Activated naive CD4-positive, alpha-beta T cell treated with anti-CD3 and anti-CD28 coated beads, Interleukin-2, amount 10 ng/mL, durations not matched to agents 7 days and 5 days (primary cell): ENCODE data around the gene SYS1.

Source experiments
- CTCF ChIA-PET: fragments of 350-600 bp; sonication (Branson Sonifier 250); formaldehyde crosslinking; loops from one replicate; lab custom pipeline; 2021; ENCODE audit warnings: antibody characterized with exemption; lab: Charles Lee
- DNase-seq: peaks from one replicate; pipeline ENCODE4 v3.0.0-alpha.2; 2020
- H3K27ac Mint-ChIP-seq: one replicate; pipeline ENCODE4 v1.8.0; 2021; ENCODE audit warnings: mild to moderate bottlenecking, moderate library complexity, mixed read lengths
- H3K27me3 Mint-ChIP-seq: one replicate; pipeline ENCODE4 v1.8.0; 2021; ENCODE audit warnings: mild to moderate bottlenecking, mixed read lengths
- H3K36me3 Mint-ChIP-seq: one replicate; pipeline ENCODE4 v1.8.0; 2021; ENCODE audit warnings: mixed read lengths
- H3K4me1 Mint-ChIP-seq: one replicate; pipeline ENCODE4 v1.8.0; 2021; ENCODE audit warnings: mixed read lengths
- H3K4me3 Mint-ChIP-seq: one replicate; pipeline ENCODE4 v1.8.0; 2021; ENCODE audit warnings: mild to moderate bottlenecking, moderate library complexity, mixed read lengths
- H3K9me3 Mint-ChIP-seq: one replicate; pipeline ENCODE4 v1.8.0; 2021; ENCODE audit warnings: mixed read lengths

SYS1 gene

GRCh38 chr20:45329497-45330319 is 33.2 kb upstream of the SYS1 start:
- DNase-seq: no peak
- no peak overlapping the region for H3K4me3 Mint-ChIP-seq
- H3K27me3 Mint-ChIP-seq: no peaks in the 10 kb centered on the region
- no peaks in the 10 kb centered on the region for H3K36me3 Mint-ChIP-seq
- CTCF ChIA-PET: interaction anchor here (0.9 to 1.3 kb wide), 2 partner anchors 17 to 120 kb away, joined by 3 read pairs; no protein-coding TSS in a partner anchor
- H3K4me1 Mint-ChIP-seq: peaks cover 2% of the 10 kb centered on the region
- H3K9me3 Mint-ChIP-seq: no peaks in the 10 kb centered on the region
- no peak overlapping the region for H3K27ac Mint-ChIP-seq

- Mint-ChIP-seq H3K27me3 (no peaks in the 10 kb centered on the region), H3K4me3 (no peak overlapping the region), H3K4me1 (peaks cover 2% of the 10 kb centered on the region), H3K9me3 (no peaks in the 10 kb centered on the region), H3K27ac (no peak overlapping the region), H3K36me3 (no peaks in the 10 kb centered on the region)
- CTCF ChIA-PET: no interaction called here
- no peak for DNase-seq
These were observed 32.5 kb upstream of the SYS1 start for GRCh38 chr20:45330476-45330875.

- DNase-seq: no peak
- H3K36me3 Mint-ChIP-seq: no peaks in the 10 kb centered on the region
- H3K9me3 Mint-ChIP-seq: no peaks in the 10 kb centered on the region
- CTCF ChIA-PET: no interaction called here
- H3K27me3 Mint-ChIP-seq: peaks cover 5% of the 10 kb centered on the region
- H3K4me3 Mint-ChIP-seq: no peak overlapping the region
- no peak overlapping the region for H3K27ac Mint-ChIP-seq
- no peaks in the 10 kb centered on the region for H3K4me1 Mint-ChIP-seq
These were observed 26.2 kb upstream of the SYS1 start for GRCh38 chr20:45336530-45337366.

GRCh38 chr20:45337367-45338120 is 25.4 kb upstream of the SYS1 start:
- Mint-ChIP-seq H3K4me1 (no peaks in the 10 kb centered on the region), H3K27me3 (peaks cover 5% of the 10 kb centered on the region), H3K36me3 (no peaks in the 10 kb centered on the region), H3K4me3 (no peak overlapping the region), H3K27ac (no peak overlapping the region), H3K9me3 (no peaks in the 10 kb centered on the region)
- CTCF ChIA-PET: no interaction called here
- no peak for DNase-seq

GRCh38 chr20:45338121-45339030 is 24.6 kb upstream of the SYS1 start:
- Mint-ChIP-seq H3K4me3 (no peak overlapping the region), H3K27ac (no peak overlapping the region), H3K36me3 (no peaks in the 10 kb centered on the region), H3K4me1 (no peaks in the 10 kb centered on the region), H3K9me3 (no peaks in the 10 kb centered on the region), H3K27me3 (peaks cover 5% of the 10 kb centered on the region)
- DNase-seq: no peak
- CTCF ChIA-PET: no interaction called here

GRCh38 chr20:45339084-45339483 is 23.9 kb upstream of the SYS1 start:
- no peak overlapping the region for H3K27ac Mint-ChIP-seq
- H3K9me3 Mint-ChIP-seq: no peaks in the 10 kb centered on the region
- no peaks in the 10 kb centered on the region for H3K4me1 Mint-ChIP-seq
- peaks cover 5% of the 10 kb centered on the region for H3K27me3 Mint-ChIP-seq
- DNase-seq: no peak
- CTCF ChIA-PET: no interaction called here
- H3K4me3 Mint-ChIP-seq: no peak overlapping the region
- H3K36me3 Mint-ChIP-seq: no peaks in the 10 kb centered on the region

GRCh38 chr20:45339799-45340198 is 23.2 kb upstream of the SYS1 start:
- H3K36me3 Mint-ChIP-seq: no peaks in the 10 kb centered on the region
- peaks cover 8% of the 10 kb centered on the region for H3K27me3 Mint-ChIP-seq
- CTCF ChIA-PET: interaction anchor here (0.6 to 1.8 kb wide), 2 partner anchors 23 to 25 kb away, joined by 3 to 4 read pairs; partner anchors contain the start of gene SYS1

GRCh38 chr20:45340236-45340847 is 22.6 kb upstream of the SYS1 start:
- CTCF ChIA-PET: interaction anchor here (0.6 to 1.8 kb wide), 2 partner anchors 22 to 24 kb away, joined by 3 to 4 read pairs; partner anchors contain the start of gene SYS1
- no peaks in the 10 kb centered on the region for H3K4me1 Mint-ChIP-seq
- H3K4me3 Mint-ChIP-seq: no peak overlapping the region
- H3K27ac Mint-ChIP-seq: no peak overlapping the region
- peaks cover 9% of the 10 kb centered on the region for H3K27me3 Mint-ChIP-seq
- no peak for DNase-seq
- H3K9me3 Mint-ChIP-seq: no peaks in the 10 kb centered on the region
- no peaks in the 10 kb centered on the region for H3K36me3 Mint-ChIP-seq

More at GRCh38 chr20:45339799-45340198, 23.2 kb upstream of the SYS1 start:
- no peaks in the 10 kb centered on the region for H3K9me3 Mint-ChIP-seq
- H3K4me3 Mint-ChIP-seq: no peak overlapping the region
- no peak overlapping the region for H3K27ac Mint-ChIP-seq
- no peak for DNase-seq
- no peaks in the 10 kb centered on the region for H3K4me1 Mint-ChIP-seq

- Mint-ChIP-seq H3K4me3 (no peak overlapping the region), H3K27me3 (peaks cover 14% of the 10 kb centered on the region), H3K27ac (no peak overlapping the region), H3K4me1 (peaks cover 3% of the 10 kb centered on the region), H3K9me3 (no peaks in the 10 kb centered on the region), H3K36me3 (peaks cover 2% of the 10 kb centered on the region)
- no peak for DNase-seq
- CTCF ChIA-PET: interaction anchor here (1.2 to 1.8 kb wide), 3 partner anchors 22 to 32 kb away, joined by 3 to 4 read pairs (median 4); partner anchors contain the start of gene SYS1
These were observed 22.0 kb upstream of the SYS1 start for GRCh38 chr20:45340951-45341350.

- Mint-ChIP-seq H3K27ac (no peak overlapping the region), H3K4me3 (no peak overlapping the region), H3K9me3 (no peaks in the 10 kb centered on the region), H3K27me3 (peaks cover 20% of the 10 kb centered on the region), H3K36me3 (peaks cover 2% of the 10 kb centered on the region), H3K4me1 (peaks cover 8% of the 10 kb centered on the region)
- DNase-seq: no peak
- CTCF ChIA-PET: interaction anchor here (1.2 to 1.3 kb wide), 2 partner anchors 22 to 32 kb away, joined by 3 to 4 read pairs; no protein-coding TSS in a partner anchor
These were observed 21.4 kb upstream of the SYS1 start for GRCh38 chr20:45341579-45341938.

GRCh38 chr20:45341939-45342854 is 20.8 kb upstream of the SYS1 start:
- Mint-ChIP-seq H3K9me3 (no peaks in the 10 kb centered on the region), H3K4me3 (no peak overlapping the region), H3K27ac (no peak overlapping the region), H3K27me3 (peaks cover 23% of the 10 kb centered on the region), H3K4me1 (peaks cover 15% of the 10 kb centered on the region), H3K36me3 (peaks cover 2% of the 10 kb centered on the region)
- no peak for DNase-seq
- CTCF ChIA-PET: interaction anchor here (1.2 to 1.3 kb wide), 2 partner anchors 23 to 31 kb away, joined by 3 to 4 read pairs; no protein-coding TSS in a partner anchor
